GM23338 (cell line): ENCODE results near the gene MAST3. TPM values are rescaled to one million over a fixed set of nuclear protein-coding genes. Genes with fewer than 3 reads are reported as not detected.

Experiments
- ATAC-seq: fragments of 200-7000 bp; cut with Tn5 transposase; 3 replicates; pipeline ENCODE4 v1.9.1; 2020
- DNase-seq: peaks from one replicate; pipeline ENCODE4 v3.0.0-alpha.2; 2015; ENCODE audit warnings: low spot score
- H2AFZ ChIP-seq: fragments of 200-600 bp; sonication (generic); 2 replicates; pipeline ENCODE4 v1.8.0; 2016; ENCODE audit warnings: antibody characterized with exemption, mild to moderate bottlenecking, moderate library complexity
- H3F3A ChIP-seq: fragments of 200-600 bp; sonication (generic); replicated peaks from 2 replicates; pipeline ENCODE4 v1.8.0; 2017; ENCODE audit warnings: antibody characterized with exemption, mixed run types, low read depth
- H3K27ac ChIP-seq: fragments of 200-600 bp; sonication (generic); 2 replicates; pipeline ENCODE4 v1.6.1; 2016; ENCODE audit warnings: low read depth
- H3K27me3 ChIP-seq: fragments of 200-600 bp; sonication (generic); 2 replicates; pipeline ENCODE4 v1.8.0; 2016; ENCODE audit warnings: mild to moderate bottlenecking, mixed run types, moderate library complexity; ENCODE audit not compliant: insufficient read depth
- H3K36me3 ChIP-seq: fragments of 200-600 bp; sonication (generic); 2 replicates; pipeline ENCODE4 v1.8.0; 2016; ENCODE audit warnings: mild to moderate bottlenecking; ENCODE audit not compliant: insufficient read depth
- H3K4me1 ChIP-seq: fragments of 200-600 bp; sonication (generic); 2 replicates; pipeline ENCODE4 v1.8.0; 2016; ENCODE audit warnings: mild to moderate bottlenecking, moderate library complexity; ENCODE audit not compliant: insufficient read depth
- H3K4me2 ChIP-seq: fragments of 200-600 bp; sonication (generic); 2 replicates; pipeline ENCODE4 v1.7.1; 2017; ENCODE audit warnings: mixed run types
- H3K4me3 ChIP-seq: fragments of 200-600 bp; sonication (generic); 2 replicates; pipeline ENCODE4 v1.6.1; 2016; ENCODE audit warnings: mixed run types
- H3K79me2 ChIP-seq: fragments of 200-600 bp; sonication (generic); replicated peaks from 2 replicates; pipeline ENCODE4 v1.8.0; 2017; ENCODE audit warnings: mild to moderate bottlenecking; ENCODE audit not compliant: insufficient read depth
- H3K9me2 ChIP-seq: fragments of 200-600 bp; sonication (generic); 2 replicates; pipeline ENCODE4 v1.8.0; 2017; ENCODE audit not compliant: insufficient read depth
- H4K20me1 ChIP-seq: fragments of 200-600 bp; sonication (generic); replicated peaks from 2 replicates; pipeline ENCODE4 v1.8.0; 2017; ENCODE audit warnings: mild to moderate bottlenecking; ENCODE audit not compliant: insufficient read depth
- H3K27ac Mint-ChIP-seq: 2 replicates; pipeline ENCODE4 v1.8.0; 2020; ENCODE audit warnings: inconsistent platforms, mild to moderate bottlenecking, moderate library complexity, mixed read lengths
- H3K27me3 Mint-ChIP-seq: 3 replicates; pipeline ENCODE4 v1.8.0; 2022; ENCODE audit warnings: low read depth, mild to moderate bottlenecking, moderate library complexity, mixed read lengths, inconsistent platforms; ENCODE audit not compliant: insufficient read depth, poor library complexity
- H3K36me3 Mint-ChIP-seq: 3 replicates; pipeline ENCODE4 v1.8.0; 2021; ENCODE audit warnings: low read depth, mild to moderate bottlenecking, inconsistent platforms, moderate library complexity, mixed read lengths
- H3K4me1 Mint-ChIP-seq: 3 replicates; pipeline ENCODE4 v1.8.0; 2020; ENCODE audit warnings: mild to moderate bottlenecking, inconsistent platforms, mixed read lengths
- H3K4me3 Mint-ChIP-seq: 3 replicates; pipeline ENCODE4 v1.8.0; 2021; ENCODE audit warnings: moderate library complexity, mild to moderate bottlenecking, inconsistent platforms, mixed read lengths
- H3K9me3 Mint-ChIP-seq: 3 replicates; pipeline ENCODE4 v1.8.0; 2020; ENCODE audit warnings: moderate library complexity, mild to moderate bottlenecking, inconsistent platforms, mixed read lengths
- CREB1 ChIP-seq: fragments of 250-450 bp; sonication (Bioruptor Pico); IDR thresholded peaks from 2 replicates; pipeline ENCODE4 v1.5.0; 2020; ENCODE audit warnings: low read depth, mild to moderate bottlenecking, moderate library complexity
- CTCF ChIP-seq, 2 experiments: fragments of 200-600 bp in 1 of 2; sonication (generic) in 1 of 2; conservative IDR thresholded peaks; 2 replicates each; pipeline versions ENCODE4 v1.5.1 to v1.6.1; 2016 to 2017; ENCODE audit warnings: antibody characterized with exemption in 2 of 2, low read depth in 2 of 2, mild to moderate bottlenecking in 2 of 2, moderate library complexity in 1 of 2
- ETS1 ChIP-seq: IDR thresholded peaks from 2 replicates; pipeline ENCODE4 v1.6.1; 2016; ENCODE audit warnings: antibody characterized with exemption
- EZH2 ChIP-seq: fragments of 200-600 bp; sonication (generic); IDR thresholded peaks from one replicate; pipeline ENCODE4 v1.8.0; 2017; ENCODE audit warnings: antibody characterized with exemption, mild to moderate bottlenecking, low read depth; ENCODE audit not compliant: unreplicated experiment
- JUNB ChIP-seq: IDR thresholded peaks from one replicate; pipeline ENCODE4 v1.6.1; 2016; ENCODE audit warnings: antibody characterized with exemption; ENCODE audit not compliant: unreplicated experiment
- POLR2AphosphoS5 ChIP-seq: IDR thresholded peaks from 2 replicates; pipeline ENCODE4 v1.6.1; 2016; ENCODE audit warnings: antibody characterized with exemption, low read depth
- REST ChIP-seq: IDR thresholded peaks from one replicate; pipeline ENCODE4 v1.6.1; 2018; ENCODE audit warnings: antibody characterized with exemption; ENCODE audit not compliant: unreplicated experiment
- STAT1 ChIP-seq: IDR thresholded peaks from one replicate; pipeline ENCODE4 v1.6.1; 2016; ENCODE audit warnings: antibody characterized with exemption; ENCODE audit not compliant: unreplicated experiment
- ZNF114 ChIP-seq: fragments of 250-450 bp; sonication (Bioruptor Pico); IDR thresholded peaks from 2 replicates; pipeline ENCODE4 v1.5.0; 2020; ENCODE audit warnings: mild to moderate bottlenecking, moderate library complexity
- ZNF331 ChIP-seq: fragments of 250-450 bp; sonication (Bioruptor Pico); IDR thresholded peaks from 2 replicates; pipeline ENCODE4 v1.5.0; 2020; ENCODE audit warnings: low read depth, mild to moderate bottlenecking, moderate library complexity
- ZNF462 ChIP-seq: fragments of 250-450 bp; sonication (Bioruptor Pico); IDR thresholded peaks from 2 replicates; pipeline ENCODE4 v1.5.0; 2020; ENCODE audit warnings: mild to moderate bottlenecking, moderate library complexity
- polyA plus RNA-seq: library from polyadenylated mRNA; unstranded; fragments of >200 nt; fragmentation: Nextera tagmentation; extraction: Ambion mirVana; gene quantifications from 2 replicates; pipeline ENCODE4 v1.2.1, GENCODE V29; 2016
- total RNA-seq: library from RNA; depleted of rRNA; stranded (reverse); fragments of >200 nt; shearing (Covaris generic); gene quantifications from 2 replicates; pipeline ENCODE4 v1.2.3, GENCODE V29; 2014

The MAST3 gene
- total and polyA plus RNA-seq, 2 experiments from 2014 or later, result 5.6 to 8.8 TPM

- no peak for TF ChIP-seq ZNF462 (CRISPR knock-in tag)
- TF ChIP-seq ZNF114 (CRISPR knock-in tag), result no peak
- no peak for TF ChIP-seq POLR2AphosphoS5
- no peak for TF ChIP-seq STAT1
- no peak for TF ChIP-seq JUNB
- no peak for TF ChIP-seq ETS1
Measured at GRCh38 chr19:18109341-18109732, 11.8 kb downstream of the MAST3 start (continued).

GRCh38 chr19:18109733-18110608 lies 12.4 kb downstream of the MAST3 start:
- no peaks in the 10 kb centered on the region for H3K79me2 ChIP-seq
- H3K27ac Mint-ChIP-seq, result no peak overlapping the region
- H3K9me2 ChIP-seq, result no peaks in the 10 kb centered on the region
- H2AFZ ChIP-seq, result peak overlapping the region; percentile 92
- H3K4me1 ChIP-seq, result peaks cover 6% of the 10 kb centered on the region; the same call in 1 of the 2 replicates
- H3K4me1 Mint-ChIP-seq, result peaks cover 9% of the 10 kb centered on the region
- H3K27me3 ChIP-seq, result peaks cover 22% of the 10 kb centered on the region
- H3K9me3 Mint-ChIP-seq, result no peaks in the 10 kb centered on the region
- peaks cover 11% of the 10 kb centered on the region; the same call in 1 of the 2 replicates for H3F3A ChIP-seq
- ATAC-seq, result peak; percentile 74
- H4K20me1 ChIP-seq, result no peaks in the 10 kb centered on the region
- H3K27ac ChIP-seq, result no peak overlapping the region
- DNase-seq, result peak; percentile 71
- H3K36me3 Mint-ChIP-seq, result no peaks in the 10 kb centered on the region; the same call in 2 of the 3 replicates
- H3K27me3 Mint-ChIP-seq, result peaks cover 27% of the 10 kb centered on the region
- H3K4me2 ChIP-seq, result peak overlapping the region; percentile 95
- H3K4me3 ChIP-seq, result peak overlapping the region; percentile 90
- H3K4me3 Mint-ChIP-seq, result peak overlapping the region; percentile 75
- H3K36me3 ChIP-seq, result no peaks in the 10 kb centered on the region
- TF ChIP-seq POLR2AphosphoS5 (peak; percentile 55), EZH2 (no peak), REST (no peak), JUNB (no peak), CREB1 (CRISPR knock-in tag) (no peak), CTCF (conservative IDR thresholded peaks at IDR 0.05; ENCODE audit: low read depth in 2 of 2) (no peak), ZNF331 (CRISPR knock-in tag) (no peak)
